B cell (primary cell): ENCODE measurements around the gene SPDYC. TPM values are rescaled to one million over a fixed set of nuclear protein-coding genes. Genes with fewer than 3 reads are reported as not detected.

Experiments used
- ATAC-seq: fragments of 200-7000 bp; cut with Tn5 transposase; one replicate; pipeline ENCODE4 v1.10.0; 2021; ENCODE audit warnings: low read depth, mild to moderate bottlenecking, moderate number of reproducible peaks, moderate library complexity
- CTCF ChIA-PET: fragments of 350-600 bp; sonication (Branson Sonifier 250); formaldehyde crosslinking; loops from one replicate; lab custom pipeline; 2021; ENCODE audit warnings: antibody characterized with exemption, inconsistent platforms; lab: Charles Lee
- POLR2A ChIA-PET: fragments of 350-600 bp; sonication (Branson Sonifier 250); formaldehyde crosslinking; loops from one replicate; lab custom pipeline; 2021; ENCODE audit warnings: antibody characterized with exemption; lab: Charles Lee
- DNase-seq: peaks from one replicate; pipeline ENCODE4 v3.0.0; 2013
- H2AFZ ChIP-seq: 2 replicates; pipeline ENCODE4 v1.6.1; 2012; ENCODE audit warnings: mild to moderate bottlenecking, low read depth, low read length; ENCODE audit not compliant: insufficient read depth, poor library complexity, severe bottlenecking
- H3K27ac ChIP-seq, 2 donors: 1 replicate in 1 of 2; 2 replicates in 1 of 2; pipeline ENCODE4 v1.5.1; 2012 to 2013; ENCODE audit warnings: low read length in 2 of 2, mild to moderate bottlenecking in 2 of 2, moderate library complexity in 1 of 2
- H3K27me3 ChIP-seq, 4 experiments: fragments of 200-600 bp in 1 of 4; sonication (generic) in 1 of 4; replicated peaks in 1 of 4; 1 replicate in 2 of 4; 2 replicates in 2 of 4; pipeline versions ENCODE4 v1.6.1 to v1.7.0; 2013 to 2016; ENCODE audit warnings: low read length in 3 of 4, mild to moderate bottlenecking in 2 of 4, mixed read lengths in 1 of 4, moderate library complexity in 1 of 4; ENCODE audit not compliant: insufficient read depth in 4 of 4, control insufficient read depth in 3 of 4; ENCODE audit errors: control extremely low read depth in 1 of 4
- H3K36me3 ChIP-seq, 2 experiments: replicated peaks in 1 of 2; 1 replicate in 1 of 2; 2 replicates in 1 of 2; pipeline versions ENCODE4 v1.6.1 to v1.7.1; 2013; ENCODE audit warnings: low read length in 1 of 2; ENCODE audit not compliant: insufficient read depth in 2 of 2, control insufficient read depth in 1 of 2; ENCODE audit errors: control extremely low read depth in 1 of 2, extremely low read depth in 1 of 2
- H3K4me1 ChIP-seq, 2 donors: fragments of 200-600 bp in 1 of 2; sonication (generic) in 1 of 2; 1 replicate in 1 of 2; 2 replicates in 1 of 2; pipeline versions ENCODE4 v1.5.1 to v1.6.1; 2013 to 2017; ENCODE audit warnings: low read length in 2 of 2; ENCODE audit not compliant: control insufficient read depth in 2 of 2, insufficient read depth in 2 of 2
- H3K4me2 ChIP-seq: replicated peaks from 2 replicates; pipeline ENCODE3; 2012; ENCODE audit warnings: mild to moderate bottlenecking, low read depth, low read length; ENCODE audit not compliant: poor library complexity, severe bottlenecking
- H3K4me3 ChIP-seq, 5 experiments: fragments of 200-600 bp in 1 of 5; sonication (generic) in 1 of 5; 1 replicate in 3 of 5; 2 replicates in 2 of 5; pipeline versions ENCODE4 v1.5.1 to v1.7.0; 2011 to 2016; ENCODE audit warnings: low read length in 4 of 5, mild to moderate bottlenecking in 4 of 5, low read depth in 2 of 5, control low read depth in 1 of 5, moderate library complexity in 1 of 5; ENCODE audit not compliant: insufficient read depth in 1 of 5; ENCODE audit errors: control extremely low read depth in 1 of 5, extremely low read depth in 1 of 5
- H3K79me2 ChIP-seq: fragments of 200-600 bp; sonication (generic); one replicate; pipeline ENCODE4 v1.6.0; 2016; ENCODE audit warnings: low read length; ENCODE audit not compliant: control insufficient read depth, insufficient read depth
- H3K9ac ChIP-seq: fragments of 200-600 bp; sonication (generic); 2 replicates; pipeline ENCODE4 v1.6.1; 2017; ENCODE audit warnings: mild to moderate bottlenecking, low read length, moderate library complexity
- H3K9me3 ChIP-seq, 3 donors: one replicate each; pipeline versions ENCODE4 v1.6.1 to v1.7.1; 2013; ENCODE audit warnings: low read length in 2 of 3; ENCODE audit not compliant: control insufficient read depth in 2 of 3, insufficient read depth in 1 of 3; ENCODE audit errors: control extremely low read depth in 1 of 3
- H4K20me1 ChIP-seq: 2 replicates; pipeline ENCODE4 v1.6.0; 2012; ENCODE audit warnings: mild to moderate bottlenecking, low read length; ENCODE audit not compliant: insufficient read depth, control insufficient read depth, poor library complexity, severe bottlenecking
- H3K27ac Mint-ChIP-seq: one replicate; pipeline ENCODE4 v1.8.0; 2021; ENCODE audit warnings: mixed read lengths
- H3K27me3 Mint-ChIP-seq: one replicate; pipeline ENCODE4 v1.8.0; 2021; ENCODE audit warnings: mixed read lengths
- H3K4me1 Mint-ChIP-seq: one replicate; pipeline ENCODE4 v1.8.0; 2021; ENCODE audit warnings: mixed read lengths
- H3K4me3 Mint-ChIP-seq: one replicate; pipeline ENCODE4 v1.8.0; 2021; ENCODE audit warnings: mixed read lengths
- H3K9me3 Mint-ChIP-seq: one replicate; pipeline ENCODE4 v1.8.0; 2022; ENCODE audit warnings: mixed read lengths; ENCODE audit not compliant: insufficient read depth
- CTCF ChIP-seq: fragments of 200-600 bp; IDR thresholded peaks from one replicate; pipeline ENCODE4 v1.8.0; 2022; ENCODE audit warnings: antibody characterized with exemption, mild to moderate bottlenecking
- EZH2 ChIP-seq: IDR thresholded peaks from 2 replicates; pipeline ENCODE4 v1.6.1; 2012; ENCODE audit warnings: borderline replicate concordance, low read depth, mild to moderate bottlenecking, moderate library complexity, low read length; ENCODE audit not compliant: insufficient read depth, poor library complexity, severe bottlenecking
- WGBS: methylation state at CpG from one replicate; pipeline ENCODE4 v1.1.5; 2013; ENCODE audit warnings: missing lambda C conversion rate; ENCODE audit not compliant: insufficient coverage; 5-methylcytosine and 5-hydroxymethylcytosine counted together
- intact Hi-C: fragments of 100-400 bp; cut with micrococcal nuclease; formaldehyde crosslinking; loops from one replicate; pipeline ENCODE4 v1.10.0; 2022
- polyA plus RNA-seq: library from polyadenylated mRNA; depleted of rRNA; stranded (reverse); fragments of >200 nt; gene quantifications from 2 replicates; pipeline ENCODE4 v1.2.3, GENCODE V29; 2012
- total RNA-seq, 2 donors: library from RNA; stranded (reverse); fragments of 120-200 nt in 1 of 2; gene quantifications; 1 replicate in 1 of 2; 2 replicates in 1 of 2; pipeline versions ENCODE4 v1.2.3 to v1.2.4, GENCODE V29; 2013 to 2022

The SPDYC gene
- total and polyA plus RNA-seq, 2 donors (not counting 1 experiment from before 2014, with no cell fraction given), result not detected

- TF ChIP-seq EZH2, result no peak
- no peak for TF ChIP-seq CTCF
- intact Hi-C loops, result no loop called here
- H3K4me1 ChIP-seq, result peaks cover 8 to 13% of the 10 kb centered on the region in 2 donors
- no peak overlapping the region for H3K4me3 ChIP-seq
- Mint-ChIP-seq H3K4me3 (no peak overlapping the region), H3K4me1 (peaks cover 14% of the 10 kb centered on the region), H3K27me3 (no peaks in the 10 kb centered on the region), H3K27ac (no peak overlapping the region), H3K9me3 (no peaks in the 10 kb centered on the region)
- POLR2A ChIA-PET, result interaction anchor here (0.7 kb wide), 1 partner anchor 78 kb away, joined by 3 read pairs; no protein-coding TSS in a partner anchor
- no peak overlapping the region for H2AFZ ChIP-seq
- H3K9ac ChIP-seq, result no peak overlapping the region
- no peaks in the 10 kb centered on the region for H4K20me1 ChIP-seq
- no peaks in the 10 kb centered on the region for H3K36me3 ChIP-seq
- no peak for DNase-seq
- H3K9me3 ChIP-seq, result no peaks in the 10 kb centered on the region
- H3K79me2 ChIP-seq, result peaks cover 3% of the 10 kb centered on the region
- H3K27ac ChIP-seq, result no peak overlapping the region
- WGBS, result 87% methylated on average over 12 of the region's 31 CpGs
- CTCF ChIA-PET, result interaction anchor here (0.9 to 1.1 kb wide), 2 partner anchors 21 to 54 kb away, joined by 3 read pairs; partner anchors contain the start of gene TM7SF2
- ATAC-seq, result no peak
- H3K27me3 ChIP-seq, result no peaks in the 10 kb centered on the region
- no peak overlapping the region for H3K4me2 ChIP-seq
Measured at GRCh38 chr11:65165410-65166317, 4.4 kb upstream of the SPDYC start.

- H3K9ac ChIP-seq, result no peak overlapping the region
- Mint-ChIP-seq H3K27me3 (no peaks in the 10 kb centered on the region), H3K9me3 (no peaks in the 10 kb centered on the region), H3K4me3 (no peak overlapping the region), H3K4me1 (peaks cover 14% of the 10 kb centered on the region), H3K27ac (no peak overlapping the region)
- H2AFZ ChIP-seq, result no peak overlapping the region
- no peak overlapping the region for H3K27ac ChIP-seq
- peaks cover 3% of the 10 kb centered on the region for H3K79me2 ChIP-seq
- H3K4me3 ChIP-seq, result no peak overlapping the region
- 100% methylated on average over 1 of the region's 3 CpGs for WGBS
- H3K27me3 ChIP-seq, result no peaks in the 10 kb centered on the region
- no peaks in the 10 kb centered on the region for H3K9me3 ChIP-seq
- no peaks in the 10 kb centered on the region for H4K20me1 ChIP-seq
- intact Hi-C loops, result no loop called here
- ChIA-PET POLR2A (no interaction called here), CTCF (interaction anchor here (0.7 kb wide), 1 partner anchor 132 kb away, joined by 3 read pairs; no protein-coding TSS in a partner anchor)
- H3K4me2 ChIP-seq, result no peak overlapping the region
- H3K4me1 ChIP-seq, result peaks cover 8 to 13% of the 10 kb centered on the region in 2 donors
- DNase-seq (no peak), ATAC-seq (no peak)
- no peaks in the 10 kb centered on the region for H3K36me3 ChIP-seq
- TF ChIP-seq CTCF (no peak), EZH2 (no peak)
Measured at GRCh38 chr11:65166893-65167292, 3.1 kb upstream of the SPDYC start.
